Measurements from ENCODE around the gene JAGN1.
"Not testable (repeated sequence)": the region's sequence is repeated elsewhere in the genome, so short reads cannot be mapped to it uniquely, and the experiment has no call there.

Gene JAGN1

GRCh38 chr3:9918261-9919038, 28.0 kb downstream of the JAGN1 start:
- DNase-seq (ENCODE audit: low spot score) = no peak

GRCh38 chr3:9928158-9928557, 37.7 kb downstream of the JAGN1 start:
- DNase-seq (ENCODE audit: low spot score) = no peak

- DNase-seq (ENCODE audit: low spot score) = no peak
Observed at GRCh38 chr3:9930804-9931418, 40.5 kb downstream of the JAGN1 start.

- no peak for DNase-seq (ENCODE audit: low spot score)
Observed at GRCh38 chr3:9932535-9932842, 42.1 kb downstream of the JAGN1 start.

- peak; percentile 83 for DNase-seq (ENCODE audit: low spot score)
Observed at GRCh38 chr3:9932843-9933560, 42.6 kb downstream of the JAGN1 start.

- peak; percentile 92 for DNase-seq (ENCODE audit: low spot score)
Observed at GRCh38 chr3:9933561-9934234, 43.3 kb downstream of the JAGN1 start, which contains the start of gene CRELD1. Gene CRELD1 (plus strand): TSS chr3:9933834. CDS start chr3:9934439, 605 bp downstream.

GRCh38 chr3:9934235-9934621, 43.8 kb downstream of the JAGN1 start:
- no peak for DNase-seq (ENCODE audit: low spot score)

- DNase-seq (ENCODE audit: low spot score) = no peak
Observed at GRCh38 chr3:9934993-9935392, 44.6 kb downstream of the JAGN1 start.

- DNase-seq (ENCODE audit: low spot score) = no peak
Observed at GRCh38 chr3:9935966-9936510, 45.6 kb downstream of the JAGN1 start.

- no peak for DNase-seq (ENCODE audit: low spot score)
Observed at GRCh38 chr3:9937486-9938238, 47.3 kb downstream of the JAGN1 start.

- no peak for DNase-seq (ENCODE audit: low spot score)
Observed at GRCh38 chr3:9938966-9939365, 48.6 kb downstream of the JAGN1 start.

- not testable (repeated sequence) for DNase-seq (ENCODE audit: low spot score)
Observed at GRCh38 chr3:9939906-9940305, 49.5 kb downstream of the JAGN1 start.

GRCh38 chr3:9940746-9941145, 50.3 kb downstream of the JAGN1 start:
- DNase-seq (ENCODE audit: low spot score) = no peak

- no peak for DNase-seq (ENCODE audit: low spot score)
Observed at GRCh38 chr3:9942164-9942563, 51.8 kb downstream of the JAGN1 start.

GRCh38 chr3:9942934-9943690, 52.7 kb downstream of the JAGN1 start:
- DNase-seq (ENCODE audit: low spot score) = no peak
